NCI-H226 (cell line): Measurements from ENCODE around the gene AQP9.

Experiments used
- DNase-seq: peaks from one replicate; pipeline ENCODE4 v3.0.0-alpha.2; 2015

The AQP9 gene

GRCh38 chr15:58138106-58138505, at the start of gene AQP9:
Gene AQP9, plus strand, starts transcription at chr15:58138381. Its CDS starts 185 bp downstream, at chr15:58138566.
- DNase-seq, result no peak

GRCh38 chr15:58095415-58095814, 42.8 kb upstream of the AQP9 start:
- no peak for DNase-seq

- DNase-seq, result no peak
These were observed 41.6 kb upstream of the AQP9 start for GRCh38 chr15:58096529-58097084.

GRCh38 chr15:58103482-58103881, 34.7 kb upstream of the AQP9 start:
- DNase-seq, result no peak

GRCh38 chr15:58108117-58108516, 30.1 kb upstream of the AQP9 start:
- no peak for DNase-seq

- DNase-seq, result no peak
These were observed 28.8 kb upstream of the AQP9 start for GRCh38 chr15:58109419-58109818.

- DNase-seq, result peak; percentile 87
These were observed 27.0 kb upstream of the AQP9 start for GRCh38 chr15:58110999-58111717.

GRCh38 chr15:58111718-58112104, 26.5 kb upstream of the AQP9 start:
- DNase-seq, result no peak

GRCh38 chr15:58113358-58113757, 24.8 kb upstream of the AQP9 start:
- DNase-seq, result peak; percentile 47

GRCh38 chr15:58114388-58114787, 23.8 kb upstream of the AQP9 start:
- no peak for DNase-seq

- no peak for DNase-seq
These were observed 23.4 kb upstream of the AQP9 start for GRCh38 chr15:58114812-58115211.

GRCh38 chr15:58115692-58116091, 22.5 kb upstream of the AQP9 start:
- peak; percentile 27 for DNase-seq

GRCh38 chr15:58117619-58118018, 20.6 kb upstream of the AQP9 start:
- no peak for DNase-seq

GRCh38 chr15:58118272-58118671, 19.9 kb upstream of the AQP9 start:
- DNase-seq, result no peak

- no peak for DNase-seq
These were observed 19.2 kb upstream of the AQP9 start for GRCh38 chr15:58119016-58119415.

GRCh38 chr15:58124585-58124984, 13.6 kb upstream of the AQP9 start:
- no peak for DNase-seq

- DNase-seq, result no peak
These were observed 12.8 kb upstream of the AQP9 start for GRCh38 chr15:58125333-58125732.

GRCh38 chr15:58134886-58135285, 3.3 kb upstream of the AQP9 start:
- no peak for DNase-seq

GRCh38 chr15:58135511-58136174, 2.5 kb upstream of the AQP9 start:
- no peak for DNase-seq

GRCh38 chr15:58136731-58137130, 1.4 kb upstream of the AQP9 start:
- DNase-seq, result no peak

- no peak for DNase-seq
These were observed 495 bp upstream of the AQP9 start for GRCh38 chr15:58137686-58138085.

- DNase-seq, result no peak
These were observed 1.3 kb downstream of the AQP9 start for GRCh38 chr15:58139276-58139988.

- no peak for DNase-seq
These were observed 1.9 kb downstream of the AQP9 start for GRCh38 chr15:58139989-58140522.
